ENCODE results near the gene MED12.

DNA sequence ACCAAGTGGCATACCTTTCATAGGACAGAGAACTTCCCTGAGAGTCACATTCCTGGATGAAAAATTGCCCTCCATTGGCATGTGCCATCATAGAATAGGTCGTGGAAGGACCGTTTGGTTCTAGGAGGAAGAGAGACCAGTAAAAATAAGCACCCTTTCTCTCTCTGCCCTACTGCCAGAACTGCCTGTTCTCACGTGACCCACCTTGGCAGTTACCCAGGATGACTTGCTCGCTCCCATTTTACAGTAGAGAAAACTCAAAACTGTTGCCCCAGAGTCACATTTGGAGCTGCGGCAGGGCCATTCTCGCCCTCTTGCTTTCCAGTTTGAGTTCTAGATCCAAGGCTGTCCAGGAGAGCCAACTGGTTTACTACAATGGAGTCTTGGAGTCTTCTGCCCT, 25.1 kb downstream of the MED12 start:
- TF ChIP-seq POLR2A (IDR thresholded peaks at IDR 0.05; ENCODE audit: low read length) (peak; percentile 13), GATA1 (IDR thresholded peaks at IDR 0.05; ENCODE audit: low read depth, low read length) (no peak)
